Gastrocnemius medialis (tissue), 4 donors: ENCODE data around the gene SOAT2. TPM values are rescaled to one million over a fixed set of nuclear protein-coding genes. Genes with fewer than 3 reads are reported as not detected.

Experiments used
- ATAC-seq, 2 donors: fragments of 150-250 bp; one replicate each; pipeline ENCODE4 v1.9.1; 2016
- DNase-seq, 2 donors: peaks; one replicate each; pipeline ENCODE4 v3.0.0-alpha.2; 2019
- H3K27ac ChIP-seq, 4 donors: fragments of 200-600 bp; sonication (generic); 1 replicate in 1 of 4; 2 replicates in 3 of 4; pipeline ENCODE4 v1.5.1; 2016 to 2018; ENCODE audit warnings: mild to moderate bottlenecking in 2 of 4, moderate library complexity in 1 of 4
- H3K27me3 ChIP-seq, 3 donors: fragments of 200-600 bp; sonication (generic) in 2 of 3; 1 replicate in 1 of 3; 2 replicates in 2 of 3; pipeline versions ENCODE4 v1.5.1 to v1.6.0; 2016 to 2019; ENCODE audit warnings: mild to moderate bottlenecking in 1 of 3, moderate library complexity in 1 of 3
- H3K36me3 ChIP-seq, 2 donors: fragments of 200-600 bp; sonication (generic) in 1 of 2; one replicate each; pipeline ENCODE4 v1.5.1; 2017 to 2018
- H3K4me1 ChIP-seq, 2 donors: fragments of 200-600 bp; sonication (generic) in 1 of 2; one replicate each; pipeline ENCODE4 v1.5.1; 2016 to 2017; ENCODE audit warnings: mild to moderate bottlenecking in 2 of 2
- H3K4me3 ChIP-seq, 4 donors: fragments of 200-600 bp; sonication (generic) in 3 of 4; 1 replicate in 1 of 4; 2 replicates in 3 of 4; pipeline ENCODE4 v1.5.1; 2016 to 2019; ENCODE audit warnings: mild to moderate bottlenecking in 2 of 4
- H3K9me3 ChIP-seq, 3 donors: fragments of 200-600 bp; sonication (generic) in 2 of 3; 1 replicate in 1 of 3; 2 replicates in 2 of 3; pipeline ENCODE4 v1.5.1; 2016 to 2019
- POLR2A ChIP-seq, 2 donors: fragments of 450-650 bp; IDR thresholded peaks; one replicate each; pipeline ENCODE4 v1.6.1; 2017; ENCODE audit warnings: antibody characterized with exemption in 2 of 2, mild to moderate bottlenecking in 2 of 2, moderate library complexity in 2 of 2
- in situ Hi-C, 4 donors: fragments of 200-750 bp; cut with MboI; loops; one replicate each; pipeline versions ENCODE4 v1.15.0 to v1.8.0; 2017; ENCODE audit warnings: low sequenced_read_pairs in 4 of 4
- intact Hi-C: fragments of 100-400 bp; cut with DNase I; formaldehyde crosslinking; loops from one replicate; pipeline ENCODE4 v1.15.1; 2023; ENCODE audit warnings: low total_unique reads
- total RNA-seq, 4 donors: library from RNA; depleted of rRNA; stranded (reverse); fragments of >200 nt; gene quantifications; one replicate each; pipeline versions ENCODE4 v1.1.0 to v1.2.3, GENCODE V29; 2016
- TF ChIP-seq, protein P1 (sequence below), 5 experiments: fragments of 450-650 bp in 3 of 5; fragments of 200-600 bp in 2 of 5; sonication (generic) in 2 of 5; IDR thresholded peaks in 4 of 5; conservative IDR thresholded peaks in 1 of 5; 1 replicate in 4 of 5; 2 replicates in 1 of 5; pipeline ENCODE4 v1.5.1; 2016 to 2019; ENCODE audit warnings: antibody characterized with exemption in 5 of 5, mild to moderate bottlenecking in 3 of 5, moderate library complexity in 3 of 5

SOAT2 gene
- total RNA-seq, 4 donors from 2014 or later, result not detected

DNA sequence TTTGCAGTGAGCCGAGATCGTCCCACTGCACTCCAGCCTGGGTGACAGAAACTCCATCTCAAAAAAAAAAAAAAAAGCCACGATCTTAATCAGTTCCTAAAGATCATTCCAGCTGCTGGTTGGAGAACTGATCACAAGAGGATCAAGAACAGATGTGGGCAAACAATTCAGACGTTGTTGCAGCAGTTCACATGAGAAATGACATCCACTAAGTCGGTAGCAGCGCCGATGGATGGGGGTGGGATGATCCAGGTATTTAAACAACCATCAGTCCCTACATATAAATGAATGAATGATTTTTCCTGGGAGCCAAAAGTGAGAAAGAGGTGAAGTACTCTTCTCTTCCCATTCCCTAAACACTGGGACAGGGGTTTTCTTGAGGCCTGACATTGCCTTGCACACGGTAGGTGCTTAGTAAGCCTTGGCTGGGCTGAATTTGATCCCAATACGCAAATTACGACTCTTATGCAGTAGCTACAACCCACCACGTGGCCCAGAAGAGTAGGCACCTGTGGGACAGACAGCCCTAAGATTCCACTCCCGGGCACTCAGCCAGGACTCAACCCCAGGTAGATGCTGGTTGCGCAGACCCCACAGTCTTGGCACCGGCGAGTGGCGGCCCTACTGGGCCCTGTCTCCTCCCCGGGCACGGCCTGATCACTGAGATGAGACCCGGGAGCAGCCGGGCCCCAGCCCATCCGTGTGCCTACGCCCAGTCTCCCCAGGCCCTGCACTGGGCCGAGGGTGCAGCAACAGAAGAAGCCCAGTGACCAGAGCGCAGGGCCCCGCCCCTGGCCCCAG is 24.7 kb upstream of the SOAT2 start:
- Histone ChIP-seq H3K36me3 (peaks cover 0 to 30% of the 10 kb centered on the region in 2 donors), H3K9me3 (no peaks in the 10 kb centered on the region), H3K27me3 (no peaks in the 10 kb centered on the region), H3K4me1 (peaks cover 9 to 17% of the 10 kb centered on the region in 2 donors), H3K27ac (peak overlapping the region; percentile 86 to 93 (median 88)), H3K4me3 (peak overlapping the region; percentile 70 to 84 (median 77))
- intact Hi-C loops (loop anchor here (2.0 kb wide), 2 partner anchors 14 to 20 kb away; no protein-coding TSS in a partner anchor), in situ Hi-C loops (no loop called here)
- DNase-seq (no peak), ATAC-seq (peak; percentile 38 to 47)
- no peak for TF ChIP-seq POLR2A (IDR thresholded peaks at IDR 0.05)
- TF ChIP-seq, protein P1, sequence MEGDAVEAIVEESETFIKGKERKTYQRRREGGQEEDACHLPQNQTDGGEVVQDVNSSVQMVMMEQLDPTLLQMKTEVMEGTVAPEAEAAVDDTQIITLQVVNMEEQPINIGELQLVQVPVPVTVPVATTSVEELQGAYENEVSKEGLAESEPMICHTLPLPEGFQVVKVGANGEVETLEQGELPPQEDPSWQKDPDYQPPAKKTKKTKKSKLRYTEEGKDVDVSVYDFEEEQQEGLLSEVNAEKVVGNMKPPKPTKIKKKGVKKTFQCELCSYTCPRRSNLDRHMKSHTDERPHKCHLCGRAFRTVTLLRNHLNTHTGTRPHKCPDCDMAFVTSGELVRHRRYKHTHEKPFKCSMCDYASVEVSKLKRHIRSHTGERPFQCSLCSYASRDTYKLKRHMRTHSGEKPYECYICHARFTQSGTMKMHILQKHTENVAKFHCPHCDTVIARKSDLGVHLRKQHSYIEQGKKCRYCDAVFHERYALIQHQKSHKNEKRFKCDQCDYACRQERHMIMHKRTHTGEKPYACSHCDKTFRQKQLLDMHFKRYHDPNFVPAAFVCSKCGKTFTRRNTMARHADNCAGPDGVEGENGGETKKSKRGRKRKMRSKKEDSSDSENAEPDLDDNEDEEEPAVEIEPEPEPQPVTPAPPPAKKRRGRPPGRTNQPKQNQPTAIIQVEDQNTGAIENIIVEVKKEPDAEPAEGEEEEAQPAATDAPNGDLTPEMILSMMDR (IDR thresholded peaks at IDR 0.05 in 4 of 5, conservative IDR thresholded peaks at IDR 0.05 in 1 of 5), result no peak

DNA sequence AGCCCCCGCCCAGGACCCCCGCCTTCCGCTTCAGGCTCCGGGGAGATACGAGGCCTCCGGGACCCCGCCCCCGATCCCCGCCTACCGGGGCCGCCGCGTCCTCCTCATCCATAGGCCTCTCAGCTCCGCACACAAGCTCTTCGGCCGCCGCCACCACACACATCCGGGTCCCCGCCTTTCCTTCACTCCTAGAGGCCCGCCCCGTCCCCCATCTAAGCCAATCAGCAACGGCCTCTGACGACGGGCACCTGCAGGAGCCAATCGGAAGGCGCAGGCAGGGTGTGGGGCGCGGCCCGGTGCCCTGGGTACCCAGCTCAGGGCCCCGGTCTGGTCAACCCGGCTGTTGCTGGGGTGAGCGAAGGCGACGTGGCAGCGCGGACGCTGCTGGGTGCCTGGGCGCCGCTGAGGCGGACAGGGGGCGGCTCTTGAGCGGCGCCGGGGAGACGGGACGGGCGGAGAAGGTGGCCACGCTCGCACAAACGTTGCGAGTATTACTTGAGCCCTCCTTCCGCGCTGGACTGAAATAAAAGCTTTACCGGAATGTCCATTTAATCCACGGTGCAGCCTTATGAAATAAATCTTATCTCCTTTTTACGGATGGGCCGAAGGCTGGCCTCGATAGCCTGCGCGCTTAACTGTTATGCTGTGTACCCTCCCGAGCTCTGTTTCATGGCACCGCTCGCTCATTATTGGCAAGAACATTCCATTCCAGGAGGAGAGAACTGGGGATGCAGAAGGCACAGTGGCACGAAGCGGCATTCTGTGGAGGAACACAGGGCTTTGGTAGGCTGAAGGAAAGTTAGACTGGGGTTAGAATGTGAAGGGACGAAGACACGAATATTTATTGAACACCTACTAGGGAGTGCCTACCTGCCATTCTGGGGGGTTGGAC is 23.8 kb upstream of the SOAT2 start, which contains the start of gene SPRYD3:
TSS of gene SPRYD3 (minus strand) at position 165 of the 892 bp plus-strand sequence. CDS start at position 108, 57 bp downstream.
- intact Hi-C loops (loop anchor here (2.0 kb wide), 2 partner anchors 15 to 19 kb away; no protein-coding TSS in a partner anchor), in situ Hi-C loops (no loop called here)
- DNase-seq (peak; percentile 97 to 98), ATAC-seq (peak; percentile 97)
- Histone ChIP-seq H3K27ac (peak within 1 kb of the TSS; percentile 86 to 93 (median 88)), H3K4me3 (peak within 1 kb of the TSS; percentile 70 to 84 (median 77)), H3K36me3 (peaks cover 0 to 27% of the 10 kb centered on the region in 2 donors), H3K27me3 (no peaks in the 10 kb centered on the region), H3K9me3 (no peaks in the 10 kb centered on the region), H3K4me1 (peaks cover 9 to 17% of the 10 kb centered on the region in 2 donors)
- TF ChIP-seq POLR2A (IDR thresholded peaks at IDR 0.05), result peak; percentile 74 to 78
- TF ChIP-seq, protein P1 (IDR thresholded peaks at IDR 0.05 in 4 of 5, conservative IDR thresholded peaks at IDR 0.05 in 1 of 5), result no peak

DNA sequence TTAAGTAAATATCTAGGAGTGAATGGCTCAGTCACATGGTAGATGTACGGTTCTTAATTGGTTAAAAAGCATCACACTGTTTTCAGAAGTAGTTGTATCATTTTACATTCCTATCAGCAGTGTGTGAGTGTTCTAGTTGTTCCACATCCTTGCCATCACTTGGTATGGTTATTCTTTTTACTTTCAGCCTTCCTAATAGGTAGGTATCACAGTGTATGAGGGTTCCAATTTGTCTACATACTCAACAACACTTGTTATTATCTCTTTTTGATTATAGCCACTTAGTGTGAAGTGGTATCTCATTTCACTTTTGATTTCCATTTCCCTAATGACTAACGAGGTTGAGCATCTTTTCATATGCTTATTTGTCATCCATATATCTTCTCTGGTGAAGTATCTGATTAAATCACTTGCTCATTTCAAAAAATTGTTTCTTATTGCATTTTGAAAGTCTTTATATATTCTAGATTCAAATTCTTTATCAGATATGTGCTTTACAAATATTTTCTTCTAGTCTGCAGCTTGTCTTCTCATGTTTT is 20.6 kb upstream of the SOAT2 start:
- in situ Hi-C loops, result no loop called here
- Histone ChIP-seq H3K36me3 (no peaks in the 10 kb centered on the region), H3K27me3 (no peaks in the 10 kb centered on the region), H3K4me1 (peaks cover 9 to 17% of the 10 kb centered on the region in 2 donors), H3K27ac (no peak overlapping the region), H3K9me3 (no peaks in the 10 kb centered on the region), H3K4me3 (no peak overlapping the region)
- DNase-seq, result no peak
- no peak for ATAC-seq
- TF ChIP-seq POLR2A (IDR thresholded peaks at IDR 0.05), result no peak
- TF ChIP-seq, protein P1 (IDR thresholded peaks at IDR 0.05 in 4 of 5, conservative IDR thresholded peaks at IDR 0.05 in 1 of 5), result no peak
- intact Hi-C loops, result no loop called here

DNA sequence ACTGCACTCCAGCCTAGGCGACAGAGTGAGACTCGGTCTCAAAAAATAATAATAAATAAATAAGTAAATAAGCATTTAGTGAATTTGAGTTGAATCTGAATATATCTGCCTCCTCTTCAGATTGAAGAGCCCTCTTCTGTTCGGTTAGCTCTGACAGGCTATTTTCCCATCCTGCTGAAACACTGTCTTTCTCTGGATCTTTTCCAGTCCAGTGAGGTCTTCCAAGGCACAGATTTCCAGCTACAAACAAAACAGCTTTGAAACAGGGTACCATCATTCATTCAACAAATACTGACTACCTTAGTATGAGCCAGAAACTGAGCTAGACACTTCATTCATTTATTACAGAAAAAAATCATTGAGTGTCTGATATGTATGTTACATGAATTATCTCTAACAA is 16.9 kb upstream of the SOAT2 start:
- H3K36me3 ChIP-seq, result no peaks in the 10 kb centered on the region
- in situ Hi-C loops (no loop called here), intact Hi-C loops (no loop called here)
- ATAC-seq, result no peak
- no peak for DNase-seq
- H3K27ac ChIP-seq, result no peak overlapping the region
- H3K9me3 ChIP-seq, result no peaks in the 10 kb centered on the region
- no peaks in the 10 kb centered on the region for H3K4me1 ChIP-seq
- TF ChIP-seq POLR2A (IDR thresholded peaks at IDR 0.05), result no peak
- TF ChIP-seq, protein P1 (IDR thresholded peaks at IDR 0.05 in 4 of 5, conservative IDR thresholded peaks at IDR 0.05 in 1 of 5), result no peak
- no peak overlapping the region for H3K4me3 ChIP-seq
- no peaks in the 10 kb centered on the region for H3K27me3 ChIP-seq
